GM23338 (cell line): ENCODE data around the gene DCST2. TPM values are rescaled to one million over a fixed set of nuclear protein-coding genes. Genes with fewer than 3 reads are reported as not detected.

Source experiments
- ATAC-seq: fragments of 200-7000 bp; cut with Tn5 transposase; 3 replicates; pipeline ENCODE4 v1.9.1; 2020
- DNase-seq: peaks from one replicate; pipeline ENCODE4 v3.0.0-alpha.2; 2015; ENCODE audit warnings: low spot score
- H2AFZ ChIP-seq: fragments of 200-600 bp; sonication (generic); 2 replicates; pipeline ENCODE4 v1.8.0; 2016; ENCODE audit warnings: antibody characterized with exemption, mild to moderate bottlenecking, moderate library complexity
- H3F3A ChIP-seq: fragments of 200-600 bp; sonication (generic); replicated peaks from 2 replicates; pipeline ENCODE4 v1.8.0; 2017; ENCODE audit warnings: antibody characterized with exemption, mixed run types, low read depth
- H3K27ac ChIP-seq: fragments of 200-600 bp; sonication (generic); 2 replicates; pipeline ENCODE4 v1.6.1; 2016; ENCODE audit warnings: low read depth
- H3K27me3 ChIP-seq: fragments of 200-600 bp; sonication (generic); 2 replicates; pipeline ENCODE4 v1.8.0; 2016; ENCODE audit warnings: mild to moderate bottlenecking, mixed run types, moderate library complexity; ENCODE audit not compliant: insufficient read depth
- H3K36me3 ChIP-seq: fragments of 200-600 bp; sonication (generic); 2 replicates; pipeline ENCODE4 v1.8.0; 2016; ENCODE audit warnings: mild to moderate bottlenecking; ENCODE audit not compliant: insufficient read depth
- H3K4me1 ChIP-seq: fragments of 200-600 bp; sonication (generic); 2 replicates; pipeline ENCODE4 v1.8.0; 2016; ENCODE audit warnings: mild to moderate bottlenecking, moderate library complexity; ENCODE audit not compliant: insufficient read depth
- H3K4me2 ChIP-seq: fragments of 200-600 bp; sonication (generic); 2 replicates; pipeline ENCODE4 v1.7.1; 2017; ENCODE audit warnings: mixed run types
- H3K4me3 ChIP-seq: fragments of 200-600 bp; sonication (generic); 2 replicates; pipeline ENCODE4 v1.6.1; 2016; ENCODE audit warnings: mixed run types
- H3K79me2 ChIP-seq: fragments of 200-600 bp; sonication (generic); replicated peaks from 2 replicates; pipeline ENCODE4 v1.8.0; 2017; ENCODE audit warnings: mild to moderate bottlenecking; ENCODE audit not compliant: insufficient read depth
- H3K9me2 ChIP-seq: fragments of 200-600 bp; sonication (generic); 2 replicates; pipeline ENCODE4 v1.8.0; 2017; ENCODE audit not compliant: insufficient read depth
- H4K20me1 ChIP-seq: fragments of 200-600 bp; sonication (generic); replicated peaks from 2 replicates; pipeline ENCODE4 v1.8.0; 2017; ENCODE audit warnings: mild to moderate bottlenecking; ENCODE audit not compliant: insufficient read depth
- H3K27ac Mint-ChIP-seq: 2 replicates; pipeline ENCODE4 v1.8.0; 2020; ENCODE audit warnings: inconsistent platforms, mild to moderate bottlenecking, moderate library complexity, mixed read lengths
- H3K27me3 Mint-ChIP-seq: 3 replicates; pipeline ENCODE4 v1.8.0; 2022; ENCODE audit warnings: low read depth, mild to moderate bottlenecking, moderate library complexity, mixed read lengths, inconsistent platforms; ENCODE audit not compliant: insufficient read depth, poor library complexity
- H3K36me3 Mint-ChIP-seq: 3 replicates; pipeline ENCODE4 v1.8.0; 2021; ENCODE audit warnings: low read depth, mild to moderate bottlenecking, inconsistent platforms, moderate library complexity, mixed read lengths
- H3K4me1 Mint-ChIP-seq: 3 replicates; pipeline ENCODE4 v1.8.0; 2020; ENCODE audit warnings: mild to moderate bottlenecking, inconsistent platforms, mixed read lengths
- H3K4me3 Mint-ChIP-seq: 3 replicates; pipeline ENCODE4 v1.8.0; 2021; ENCODE audit warnings: moderate library complexity, mild to moderate bottlenecking, inconsistent platforms, mixed read lengths
- H3K9me3 Mint-ChIP-seq: 3 replicates; pipeline ENCODE4 v1.8.0; 2020; ENCODE audit warnings: moderate library complexity, mild to moderate bottlenecking, inconsistent platforms, mixed read lengths
- CREB1 ChIP-seq: fragments of 250-450 bp; sonication (Bioruptor Pico); IDR thresholded peaks from 2 replicates; pipeline ENCODE4 v1.5.0; 2020; ENCODE audit warnings: low read depth, mild to moderate bottlenecking, moderate library complexity
- EZH2 ChIP-seq: fragments of 200-600 bp; sonication (generic); IDR thresholded peaks from one replicate; pipeline ENCODE4 v1.8.0; 2017; ENCODE audit warnings: antibody characterized with exemption, mild to moderate bottlenecking, low read depth; ENCODE audit not compliant: unreplicated experiment
- JUNB ChIP-seq: IDR thresholded peaks from one replicate; pipeline ENCODE4 v1.6.1; 2016; ENCODE audit warnings: antibody characterized with exemption; ENCODE audit not compliant: unreplicated experiment
- NANOG ChIP-seq: IDR thresholded peaks from 2 replicates; pipeline ENCODE4 v1.6.1; 2016; ENCODE audit warnings: antibody characterized with exemption, borderline replicate concordance
- POLR2AphosphoS5 ChIP-seq: IDR thresholded peaks from 2 replicates; pipeline ENCODE4 v1.6.1; 2016; ENCODE audit warnings: antibody characterized with exemption, low read depth
- STAT1 ChIP-seq: IDR thresholded peaks from one replicate; pipeline ENCODE4 v1.6.1; 2016; ENCODE audit warnings: antibody characterized with exemption; ENCODE audit not compliant: unreplicated experiment
- ZNF114 ChIP-seq: fragments of 250-450 bp; sonication (Bioruptor Pico); IDR thresholded peaks from 2 replicates; pipeline ENCODE4 v1.5.0; 2020; ENCODE audit warnings: mild to moderate bottlenecking, moderate library complexity
- ZNF331 ChIP-seq: fragments of 250-450 bp; sonication (Bioruptor Pico); IDR thresholded peaks from 2 replicates; pipeline ENCODE4 v1.5.0; 2020; ENCODE audit warnings: low read depth, mild to moderate bottlenecking, moderate library complexity
- polyA plus RNA-seq: library from polyadenylated mRNA; unstranded; fragments of >200 nt; fragmentation: Nextera tagmentation; extraction: Ambion mirVana; gene quantifications from 2 replicates; pipeline ENCODE4 v1.2.1, GENCODE V29; 2016
- total RNA-seq: library from RNA; depleted of rRNA; stranded (reverse); fragments of >200 nt; shearing (Covaris generic); gene quantifications from 2 replicates; pipeline ENCODE4 v1.2.3, GENCODE V29; 2014
- TF ChIP-seq, protein P1 (sequence below): fragments of 250-450 bp; sonication (Bioruptor Pico); IDR thresholded peaks from 2 replicates; pipeline ENCODE4 v1.5.0; 2020; ENCODE audit warnings: mild to moderate bottlenecking, moderate library complexity
- TF ChIP-seq, protein P2 (sequence below): IDR thresholded peaks from one replicate; pipeline ENCODE4 v1.6.1; 2018; ENCODE audit warnings: antibody characterized with exemption; ENCODE audit not compliant: unreplicated experiment
- TF ChIP-seq, protein P3 (sequence below): IDR thresholded peaks from 2 replicates; pipeline ENCODE4 v1.6.1; 2016; ENCODE audit warnings: antibody characterized with exemption
- TF ChIP-seq, protein P4 (sequence below), 2 experiments: fragments of 200-600 bp in 1 of 2; sonication (generic) in 1 of 2; conservative IDR thresholded peaks; 2 replicates each; pipeline versions ENCODE4 v1.5.1 to v1.6.1; 2016 to 2017; ENCODE audit warnings: antibody characterized with exemption in 2 of 2, low read depth in 2 of 2, mild to moderate bottlenecking in 2 of 2, moderate library complexity in 1 of 2

The DCST2 gene
- total and polyA plus RNA-seq, 2 experiments from 2014 or later = 0.78 TPM; not detected in 1

DNA sequence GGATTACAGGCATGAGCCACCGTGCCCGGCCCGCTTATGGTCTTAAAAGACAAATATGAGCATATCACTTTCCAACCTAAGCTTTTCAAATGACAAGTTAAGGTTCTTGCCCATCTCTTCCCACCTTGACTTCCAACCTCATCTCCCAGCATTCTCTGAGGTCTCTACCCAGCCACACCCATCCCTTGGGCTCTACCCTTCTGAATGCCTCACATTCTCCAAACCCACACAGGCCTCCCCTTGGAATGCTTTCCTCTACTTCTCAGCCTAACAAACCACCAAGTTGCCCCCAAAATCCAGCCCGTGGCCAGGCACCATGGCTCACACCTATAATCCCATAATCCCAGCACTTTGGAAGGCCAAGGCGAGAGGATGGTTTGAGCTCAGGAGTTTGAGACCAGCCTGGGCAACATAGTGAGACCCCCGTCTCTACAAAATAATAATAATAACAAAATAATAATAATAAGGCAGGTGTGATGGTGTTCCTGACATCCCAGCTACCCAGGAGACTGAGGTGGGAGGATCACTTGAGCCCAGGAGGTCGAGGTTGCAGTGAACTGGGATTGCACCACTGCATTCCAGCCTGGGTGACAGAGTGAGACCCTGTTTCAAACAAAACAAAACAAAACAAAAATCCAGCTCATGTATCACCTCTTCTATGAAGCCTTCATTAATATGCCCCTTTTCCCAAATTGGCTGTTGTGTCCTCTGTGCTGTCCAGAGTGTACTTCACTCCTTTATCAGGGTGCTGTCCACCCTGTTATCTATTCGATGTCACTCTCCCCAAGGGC lies 11.2 kb downstream of the DCST2 start:
- H3K4me1 ChIP-seq = peaks cover 11% of the 10 kb centered on the region
- no peak for DNase-seq
- H3K9me3 Mint-ChIP-seq = no peaks in the 10 kb centered on the region
- no peaks in the 10 kb centered on the region for H3K36me3 ChIP-seq
- H3K4me2 ChIP-seq = no peak overlapping the region
- H3K27me3 Mint-ChIP-seq = peaks cover 28% of the 10 kb centered on the region
- no peaks in the 10 kb centered on the region for H3F3A ChIP-seq
- H3K79me2 ChIP-seq = no peaks in the 10 kb centered on the region
- H3K27ac ChIP-seq = no peak overlapping the region
- H3K4me1 Mint-ChIP-seq = peaks cover 31% of the 10 kb centered on the region
- peaks cover 4% of the 10 kb centered on the region; the same call in 2 of the 3 replicates for H3K36me3 Mint-ChIP-seq
- H3K9me2 ChIP-seq = no peaks in the 10 kb centered on the region
- TF ChIP-seq, protein P1, sequence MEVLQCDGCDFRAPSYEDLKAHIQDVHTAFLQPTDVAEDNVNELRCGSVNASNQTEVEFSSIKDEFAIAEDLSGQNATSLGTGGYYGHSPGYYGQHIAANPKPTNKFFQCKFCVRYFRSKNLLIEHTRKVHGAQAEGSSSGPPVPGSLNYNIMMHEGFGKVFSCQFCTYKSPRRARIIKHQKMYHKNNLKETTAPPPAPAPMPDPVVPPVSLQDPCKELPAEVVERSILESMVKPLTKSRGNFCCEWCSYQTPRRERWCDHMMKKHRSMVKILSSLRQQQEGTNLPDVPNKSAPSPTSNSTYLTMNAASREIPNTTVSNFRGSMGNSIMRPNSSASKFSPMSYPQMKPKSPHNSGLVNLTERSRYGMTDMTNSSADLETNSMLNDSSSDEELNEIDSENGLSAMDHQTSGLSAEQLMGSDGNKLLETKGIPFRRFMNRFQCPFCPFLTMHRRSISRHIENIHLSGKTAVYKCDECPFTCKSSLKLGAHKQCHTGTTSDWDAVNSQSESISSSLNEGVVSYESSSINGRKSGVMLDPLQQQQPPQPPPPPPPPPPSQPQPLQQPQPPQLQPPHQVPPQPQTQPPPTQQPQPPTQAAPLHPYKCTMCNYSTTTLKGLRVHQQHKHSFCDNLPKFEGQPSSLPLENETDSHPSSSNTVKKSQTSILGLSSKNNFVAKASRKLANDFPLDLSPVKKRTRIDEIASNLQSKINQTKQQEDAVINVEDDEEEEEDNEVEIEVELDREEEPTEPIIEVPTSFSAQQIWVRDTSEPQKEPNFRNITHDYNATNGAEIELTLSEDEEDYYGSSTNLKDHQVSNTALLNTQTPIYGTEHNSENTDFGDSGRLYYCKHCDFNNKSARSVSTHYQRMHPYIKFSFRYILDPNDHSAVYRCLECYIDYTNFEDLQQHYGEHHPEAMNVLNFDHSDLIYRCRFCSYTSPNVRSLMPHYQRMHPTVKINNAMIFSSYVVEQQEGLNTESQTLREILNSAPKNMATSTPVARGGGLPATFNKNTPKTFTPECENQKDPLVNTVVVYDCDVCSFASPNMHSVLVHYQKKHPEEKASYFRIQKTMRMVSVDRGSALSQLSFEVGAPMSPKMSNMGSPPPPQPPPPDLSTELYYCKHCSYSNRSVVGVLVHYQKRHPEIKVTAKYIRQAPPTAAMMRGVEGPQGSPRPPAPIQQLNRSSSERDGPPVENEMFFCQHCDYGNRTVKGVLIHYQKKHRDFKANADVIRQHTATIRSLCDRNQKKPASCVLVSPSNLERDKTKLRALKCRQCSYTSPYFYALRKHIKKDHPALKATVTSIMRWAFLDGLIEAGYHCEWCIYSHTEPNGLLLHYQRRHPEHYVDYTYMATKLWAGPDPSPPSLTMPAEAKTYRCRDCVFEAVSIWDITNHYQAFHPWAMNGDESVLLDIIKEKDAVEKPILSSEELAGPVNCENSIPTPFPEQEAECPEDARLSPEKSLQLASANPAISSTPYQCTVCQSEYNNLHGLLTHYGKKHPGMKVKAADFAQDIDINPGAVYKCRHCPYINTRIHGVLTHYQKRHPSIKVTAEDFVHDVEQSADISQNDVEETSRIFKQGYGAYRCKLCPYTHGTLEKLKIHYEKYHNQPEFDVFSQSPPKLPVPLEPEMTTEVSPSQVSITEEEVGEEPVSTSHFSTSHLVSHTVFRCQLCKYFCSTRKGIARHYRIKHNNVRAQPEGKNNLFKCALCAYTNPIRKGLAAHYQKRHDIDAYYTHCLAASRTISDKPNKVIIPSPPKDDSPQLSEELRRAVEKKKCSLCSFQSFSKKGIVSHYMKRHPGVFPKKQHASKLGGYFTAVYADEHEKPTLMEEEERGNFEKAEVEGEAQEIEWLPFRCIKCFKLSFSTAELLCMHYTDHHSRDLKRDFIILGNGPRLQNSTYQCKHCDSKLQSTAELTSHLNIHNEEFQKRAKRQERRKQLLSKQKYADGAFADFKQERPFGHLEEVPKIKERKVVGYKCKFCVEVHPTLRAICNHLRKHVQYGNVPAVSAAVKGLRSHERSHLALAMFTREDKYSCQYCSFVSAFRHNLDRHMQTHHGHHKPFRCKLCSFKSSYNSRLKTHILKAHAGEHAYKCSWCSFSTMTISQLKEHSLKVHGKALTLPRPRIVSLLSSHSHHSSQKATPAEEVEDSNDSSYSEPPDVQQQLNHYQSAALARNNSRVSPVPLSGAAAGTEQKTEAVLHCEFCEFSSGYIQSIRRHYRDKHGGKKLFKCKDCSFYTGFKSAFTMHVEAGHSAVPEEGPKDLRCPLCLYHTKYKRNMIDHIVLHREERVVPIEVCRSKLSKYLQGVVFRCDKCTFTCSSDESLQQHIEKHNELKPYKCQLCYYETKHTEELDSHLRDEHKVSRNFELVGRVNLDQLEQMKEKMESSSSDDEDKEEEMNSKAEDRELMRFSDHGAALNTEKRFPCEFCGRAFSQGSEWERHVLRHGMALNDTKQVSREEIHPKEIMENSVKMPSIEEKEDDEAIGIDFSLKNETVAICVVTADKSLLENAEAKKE (CRISPR knock-in tag) = no peak
- no peak for TF ChIP-seq STAT1
- no peak for TF ChIP-seq ZNF331 (CRISPR knock-in tag)
- no peak for TF ChIP-seq NANOG
- TF ChIP-seq, protein P2, sequence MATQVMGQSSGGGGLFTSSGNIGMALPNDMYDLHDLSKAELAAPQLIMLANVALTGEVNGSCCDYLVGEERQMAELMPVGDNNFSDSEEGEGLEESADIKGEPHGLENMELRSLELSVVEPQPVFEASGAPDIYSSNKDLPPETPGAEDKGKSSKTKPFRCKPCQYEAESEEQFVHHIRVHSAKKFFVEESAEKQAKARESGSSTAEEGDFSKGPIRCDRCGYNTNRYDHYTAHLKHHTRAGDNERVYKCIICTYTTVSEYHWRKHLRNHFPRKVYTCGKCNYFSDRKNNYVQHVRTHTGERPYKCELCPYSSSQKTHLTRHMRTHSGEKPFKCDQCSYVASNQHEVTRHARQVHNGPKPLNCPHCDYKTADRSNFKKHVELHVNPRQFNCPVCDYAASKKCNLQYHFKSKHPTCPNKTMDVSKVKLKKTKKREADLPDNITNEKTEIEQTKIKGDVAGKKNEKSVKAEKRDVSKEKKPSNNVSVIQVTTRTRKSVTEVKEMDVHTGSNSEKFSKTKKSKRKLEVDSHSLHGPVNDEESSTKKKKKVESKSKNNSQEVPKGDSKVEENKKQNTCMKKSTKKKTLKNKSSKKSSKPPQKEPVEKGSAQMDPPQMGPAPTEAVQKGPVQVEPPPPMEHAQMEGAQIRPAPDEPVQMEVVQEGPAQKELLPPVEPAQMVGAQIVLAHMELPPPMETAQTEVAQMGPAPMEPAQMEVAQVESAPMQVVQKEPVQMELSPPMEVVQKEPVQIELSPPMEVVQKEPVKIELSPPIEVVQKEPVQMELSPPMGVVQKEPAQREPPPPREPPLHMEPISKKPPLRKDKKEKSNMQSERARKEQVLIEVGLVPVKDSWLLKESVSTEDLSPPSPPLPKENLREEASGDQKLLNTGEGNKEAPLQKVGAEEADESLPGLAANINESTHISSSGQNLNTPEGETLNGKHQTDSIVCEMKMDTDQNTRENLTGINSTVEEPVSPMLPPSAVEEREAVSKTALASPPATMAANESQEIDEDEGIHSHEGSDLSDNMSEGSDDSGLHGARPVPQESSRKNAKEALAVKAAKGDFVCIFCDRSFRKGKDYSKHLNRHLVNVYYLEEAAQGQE = no peak
- no peak for TF ChIP-seq ZNF114
- TF ChIP-seq, protein P3, sequence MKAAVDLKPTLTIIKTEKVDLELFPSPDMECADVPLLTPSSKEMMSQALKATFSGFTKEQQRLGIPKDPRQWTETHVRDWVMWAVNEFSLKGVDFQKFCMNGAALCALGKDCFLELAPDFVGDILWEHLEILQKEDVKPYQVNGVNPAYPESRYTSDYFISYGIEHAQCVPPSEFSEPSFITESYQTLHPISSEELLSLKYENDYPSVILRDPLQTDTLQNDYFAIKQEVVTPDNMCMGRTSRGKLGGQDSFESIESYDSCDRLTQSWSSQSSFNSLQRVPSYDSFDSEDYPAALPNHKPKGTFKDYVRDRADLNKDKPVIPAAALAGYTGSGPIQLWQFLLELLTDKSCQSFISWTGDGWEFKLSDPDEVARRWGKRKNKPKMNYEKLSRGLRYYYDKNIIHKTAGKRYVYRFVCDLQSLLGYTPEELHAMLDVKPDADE = no peak
- TF ChIP-seq JUNB = no peak
- no peak for TF ChIP-seq EZH2
- no peak for TF ChIP-seq CREB1 (CRISPR knock-in tag)
- TF ChIP-seq, protein P4, sequence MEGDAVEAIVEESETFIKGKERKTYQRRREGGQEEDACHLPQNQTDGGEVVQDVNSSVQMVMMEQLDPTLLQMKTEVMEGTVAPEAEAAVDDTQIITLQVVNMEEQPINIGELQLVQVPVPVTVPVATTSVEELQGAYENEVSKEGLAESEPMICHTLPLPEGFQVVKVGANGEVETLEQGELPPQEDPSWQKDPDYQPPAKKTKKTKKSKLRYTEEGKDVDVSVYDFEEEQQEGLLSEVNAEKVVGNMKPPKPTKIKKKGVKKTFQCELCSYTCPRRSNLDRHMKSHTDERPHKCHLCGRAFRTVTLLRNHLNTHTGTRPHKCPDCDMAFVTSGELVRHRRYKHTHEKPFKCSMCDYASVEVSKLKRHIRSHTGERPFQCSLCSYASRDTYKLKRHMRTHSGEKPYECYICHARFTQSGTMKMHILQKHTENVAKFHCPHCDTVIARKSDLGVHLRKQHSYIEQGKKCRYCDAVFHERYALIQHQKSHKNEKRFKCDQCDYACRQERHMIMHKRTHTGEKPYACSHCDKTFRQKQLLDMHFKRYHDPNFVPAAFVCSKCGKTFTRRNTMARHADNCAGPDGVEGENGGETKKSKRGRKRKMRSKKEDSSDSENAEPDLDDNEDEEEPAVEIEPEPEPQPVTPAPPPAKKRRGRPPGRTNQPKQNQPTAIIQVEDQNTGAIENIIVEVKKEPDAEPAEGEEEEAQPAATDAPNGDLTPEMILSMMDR (conservative IDR thresholded peaks at IDR 0.05; ENCODE audit: low read depth in 2 of 2) = no peak
- no peak for TF ChIP-seq POLR2AphosphoS5
- ATAC-seq = no peak
- no peaks in the 10 kb centered on the region for H3K27me3 ChIP-seq
- no peak overlapping the region for H3K27ac Mint-ChIP-seq
- no peak overlapping the region for H3K4me3 Mint-ChIP-seq
- H3K4me3 ChIP-seq = no peak overlapping the region
- 0 out of 2 replicates have a peak, but pooled peaks cover 3% of the 10 kb centered on the region for H4K20me1 ChIP-seq
- H2AFZ ChIP-seq = no peak overlapping the region
